Measurements from ENCODE around the gene FAM174B.
"Not testable (repeated sequence)": the region's sequence is repeated elsewhere in the genome, so short reads cannot be mapped to it uniquely, and the experiment has no call there.

FAM174B gene

DNA sequence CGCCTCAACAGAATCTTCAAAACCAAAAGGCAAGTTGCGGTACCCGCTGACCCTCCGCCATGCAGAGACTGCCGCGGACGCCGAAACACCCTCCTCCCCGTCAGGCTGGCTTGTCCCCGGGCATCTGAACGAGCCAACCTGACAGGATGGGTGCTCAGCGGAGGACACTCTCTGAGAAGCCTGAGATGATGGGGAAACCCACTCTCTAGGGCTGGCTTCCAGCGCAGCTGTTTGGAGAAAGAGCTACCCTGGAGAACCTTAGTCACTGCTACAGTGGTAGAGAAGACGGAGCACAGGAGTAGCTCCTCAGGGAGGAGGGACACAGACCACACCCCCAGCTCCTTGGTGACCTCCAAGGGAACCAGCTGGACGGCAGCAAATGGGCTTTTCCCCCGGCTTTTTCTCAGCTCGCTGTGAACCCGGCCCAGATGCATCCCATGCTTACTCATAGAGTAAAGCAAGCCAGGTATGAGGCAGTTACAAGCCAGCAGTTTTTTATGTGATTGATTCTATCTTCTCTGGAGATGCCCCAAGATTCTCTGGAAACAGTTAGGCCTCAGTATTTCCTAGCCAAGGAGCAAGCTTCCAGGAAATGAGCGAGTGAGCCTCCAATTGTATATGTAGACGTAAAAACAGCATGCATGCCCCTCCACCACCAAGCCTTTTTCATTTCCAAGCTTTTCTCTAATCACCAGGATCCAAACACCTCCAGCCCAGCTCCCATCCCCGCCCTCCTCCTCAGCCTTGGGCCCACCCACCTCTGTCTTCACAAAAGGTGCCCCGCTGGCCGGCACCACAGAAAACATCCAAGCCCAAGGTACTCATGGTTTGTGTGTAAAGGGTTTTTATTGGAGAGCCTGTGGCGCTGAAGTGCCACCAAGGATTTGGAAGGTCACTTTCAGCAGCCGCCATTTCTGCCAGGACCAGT is 38.7 kb downstream of the FAM174B start:
- no peak for DNase-seq

DNA sequence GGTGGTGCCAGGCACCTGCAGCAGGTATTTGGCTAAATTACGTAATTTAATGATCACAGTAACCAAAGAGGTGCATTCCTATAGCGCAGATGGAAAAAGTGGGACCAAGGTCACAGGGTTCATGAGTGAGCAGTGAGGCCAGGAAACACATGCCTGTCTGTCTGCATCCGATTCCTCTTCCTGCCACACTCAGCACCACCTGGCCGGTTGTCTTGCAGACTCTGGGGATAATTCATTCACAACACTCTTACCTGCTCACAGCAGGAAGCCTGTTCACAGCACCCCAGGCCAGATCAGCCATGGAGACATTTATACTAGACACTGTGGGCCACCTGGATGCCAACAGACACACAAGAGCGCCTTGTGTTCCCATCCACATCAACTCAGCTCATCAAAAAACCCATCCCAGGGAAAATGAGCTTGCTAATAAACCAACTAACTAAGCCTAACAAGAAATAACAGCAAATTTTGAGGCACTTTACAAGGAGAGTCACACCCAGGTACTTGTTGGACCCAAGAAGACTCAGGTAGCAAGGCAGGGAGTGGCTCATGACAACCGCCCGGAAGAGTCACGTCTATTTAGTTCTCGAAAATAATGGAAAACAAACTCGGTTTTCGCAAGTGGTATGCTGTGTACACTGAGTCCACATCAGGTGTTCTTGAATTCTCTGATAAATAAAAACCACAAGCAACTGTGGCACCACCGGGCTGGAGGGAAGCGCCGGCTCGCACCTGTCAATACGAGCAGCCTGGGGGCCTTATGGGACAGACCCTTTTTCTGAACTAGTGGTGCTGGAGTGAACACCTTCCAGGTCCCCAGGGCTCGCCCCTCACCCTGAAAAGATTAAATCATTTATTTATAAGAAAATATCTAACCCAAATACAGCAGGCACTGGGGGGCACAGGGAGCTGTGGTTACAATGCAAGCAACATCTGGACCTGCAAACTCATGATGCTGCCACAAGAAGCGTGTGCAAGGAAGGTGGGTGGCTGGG is 40.5 kb downstream of the FAM174B start:
- no peak for DNase-seq

DNA sequence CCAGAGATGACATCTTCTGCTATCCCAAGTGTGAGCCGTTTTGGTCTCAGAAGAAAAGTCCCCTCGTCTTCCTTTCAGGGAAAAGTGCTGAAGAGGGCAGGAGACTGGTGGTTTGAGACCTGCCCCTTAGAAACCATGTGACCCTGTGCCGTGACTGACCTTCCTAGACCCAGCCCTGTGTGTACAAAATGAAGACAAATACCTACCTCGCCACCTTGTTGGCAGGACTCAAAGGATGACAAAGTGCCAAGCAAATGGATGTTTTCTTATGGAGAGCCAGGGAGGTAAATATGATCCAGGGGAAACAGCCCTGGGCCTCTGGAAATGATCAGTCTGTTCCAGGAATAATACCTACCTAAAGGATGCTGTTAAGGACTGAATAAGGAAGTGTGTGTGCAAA is 41.3 kb downstream of the FAM174B start:
- no peak for DNase-seq

DNA sequence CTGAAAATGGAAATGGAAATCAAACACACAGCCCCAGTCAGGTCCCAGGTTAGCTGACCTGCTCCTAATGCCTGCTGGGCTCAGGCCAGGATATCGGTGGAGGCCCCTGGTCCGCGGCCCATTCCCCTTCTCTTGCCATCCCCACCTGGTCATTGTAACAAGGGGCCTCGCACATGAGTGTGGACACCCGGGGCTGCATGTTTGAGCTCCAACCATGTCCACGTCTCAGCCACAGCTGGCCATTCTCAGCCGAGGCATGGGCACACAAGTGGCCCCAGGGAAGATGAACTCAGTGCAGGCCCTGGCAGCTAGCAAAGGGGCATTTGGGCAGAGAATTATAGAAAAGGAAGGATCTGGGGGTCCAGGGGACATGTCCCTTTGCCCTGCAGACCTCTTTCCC is 41.7 kb downstream of the FAM174B start:
- no peak for DNase-seq

DNA sequence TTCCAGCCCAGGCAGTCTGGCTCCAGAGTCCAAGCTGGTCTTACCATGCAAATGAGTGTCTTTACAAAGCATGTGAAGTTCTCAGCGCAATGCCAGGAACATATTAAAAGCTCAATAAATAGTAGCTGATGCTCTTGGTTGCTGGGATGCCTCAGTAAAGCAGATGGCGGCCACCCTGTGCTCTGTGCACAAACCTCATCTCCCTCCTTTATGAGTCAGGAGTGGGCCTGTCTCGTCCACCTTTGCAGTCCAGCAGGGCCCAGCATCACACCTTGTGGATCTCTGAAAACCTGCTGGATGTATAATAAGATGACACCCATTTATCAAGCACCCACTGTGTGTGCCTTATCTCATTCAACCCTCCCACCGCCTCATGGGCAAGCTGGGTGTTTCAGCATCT is 42.7 kb downstream of the FAM174B start:
- no peak for DNase-seq

DNA sequence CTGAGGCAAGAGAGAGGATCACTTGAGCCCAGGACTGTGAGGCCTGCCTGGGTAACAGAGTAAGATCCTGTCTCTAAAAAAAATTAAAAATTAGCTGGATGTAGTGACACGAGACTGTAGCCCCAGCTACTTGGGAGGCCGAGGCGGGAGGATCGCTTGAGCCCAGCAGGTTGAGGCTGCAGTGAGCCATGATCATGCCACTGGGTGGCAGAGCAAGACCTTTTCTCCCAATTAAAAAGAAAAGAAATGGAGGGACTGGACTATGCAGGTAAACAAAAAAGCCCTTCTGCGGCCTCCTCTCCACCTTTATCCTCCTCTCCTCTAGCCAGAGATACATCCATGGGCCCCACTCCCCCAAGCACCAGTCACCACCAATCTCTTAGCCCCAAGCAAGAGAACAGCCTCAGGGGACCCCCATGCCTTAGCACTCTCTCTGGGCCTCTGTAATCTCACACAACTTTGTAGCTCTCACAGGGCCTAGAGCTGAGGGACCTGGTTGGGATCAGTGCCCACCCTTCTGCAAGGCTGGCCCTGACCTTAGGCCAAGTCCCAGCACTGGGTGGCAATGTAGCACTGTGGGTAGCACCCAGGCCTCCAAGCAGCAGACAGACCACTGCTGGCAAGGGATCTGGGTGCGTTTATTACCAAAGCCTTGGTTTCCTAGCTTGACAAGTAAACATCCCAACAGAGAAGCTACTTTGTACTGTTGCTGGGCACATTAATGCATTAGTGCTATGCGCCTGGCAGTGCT is 43.4 kb downstream of the FAM174B start:
- no peak for DNase-seq

DNA sequence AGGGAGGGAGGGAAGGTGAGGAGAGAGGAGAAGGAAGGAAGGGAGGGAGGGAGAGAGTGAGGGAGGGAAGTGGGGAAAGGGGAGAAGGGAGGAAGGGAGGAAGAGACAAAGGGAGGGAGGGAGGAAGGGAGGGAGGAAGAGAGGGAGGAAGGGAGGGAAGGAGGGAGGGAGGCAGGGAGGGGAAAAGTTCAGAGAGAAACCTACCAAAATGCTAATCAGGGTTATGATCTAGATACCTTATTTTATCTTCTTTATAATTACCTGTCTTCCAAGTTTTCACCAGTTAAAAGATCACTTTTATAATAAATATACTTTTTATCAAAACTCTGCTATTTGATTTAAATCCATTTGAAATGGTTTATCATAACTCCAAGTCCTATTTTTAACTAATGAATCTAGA is 44.4 kb downstream of the FAM174B start:
- no peak for DNase-seq

DNA sequence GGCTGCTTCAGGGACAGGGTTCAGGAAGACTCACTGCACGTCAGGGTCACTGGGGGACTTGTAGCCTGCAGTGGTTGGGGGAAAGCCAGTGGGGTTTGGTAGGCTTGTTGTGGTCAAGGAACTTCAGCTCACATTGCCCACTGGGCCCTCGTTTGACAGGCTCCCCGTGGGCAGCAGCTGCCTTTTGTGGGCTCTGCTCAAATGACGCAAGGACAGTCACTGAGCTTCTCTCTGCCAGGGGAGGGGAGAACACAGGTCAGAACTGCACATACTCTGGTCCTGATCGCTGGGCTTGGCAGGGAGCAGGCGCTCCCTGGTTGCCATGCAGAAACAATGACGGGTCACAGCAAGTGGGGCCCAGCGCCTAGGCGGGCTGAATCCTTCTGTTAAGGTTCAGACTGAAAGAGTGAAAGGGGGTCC is 45.5 kb downstream of the FAM174B start:
- DNase-seq: no peak

DNA sequence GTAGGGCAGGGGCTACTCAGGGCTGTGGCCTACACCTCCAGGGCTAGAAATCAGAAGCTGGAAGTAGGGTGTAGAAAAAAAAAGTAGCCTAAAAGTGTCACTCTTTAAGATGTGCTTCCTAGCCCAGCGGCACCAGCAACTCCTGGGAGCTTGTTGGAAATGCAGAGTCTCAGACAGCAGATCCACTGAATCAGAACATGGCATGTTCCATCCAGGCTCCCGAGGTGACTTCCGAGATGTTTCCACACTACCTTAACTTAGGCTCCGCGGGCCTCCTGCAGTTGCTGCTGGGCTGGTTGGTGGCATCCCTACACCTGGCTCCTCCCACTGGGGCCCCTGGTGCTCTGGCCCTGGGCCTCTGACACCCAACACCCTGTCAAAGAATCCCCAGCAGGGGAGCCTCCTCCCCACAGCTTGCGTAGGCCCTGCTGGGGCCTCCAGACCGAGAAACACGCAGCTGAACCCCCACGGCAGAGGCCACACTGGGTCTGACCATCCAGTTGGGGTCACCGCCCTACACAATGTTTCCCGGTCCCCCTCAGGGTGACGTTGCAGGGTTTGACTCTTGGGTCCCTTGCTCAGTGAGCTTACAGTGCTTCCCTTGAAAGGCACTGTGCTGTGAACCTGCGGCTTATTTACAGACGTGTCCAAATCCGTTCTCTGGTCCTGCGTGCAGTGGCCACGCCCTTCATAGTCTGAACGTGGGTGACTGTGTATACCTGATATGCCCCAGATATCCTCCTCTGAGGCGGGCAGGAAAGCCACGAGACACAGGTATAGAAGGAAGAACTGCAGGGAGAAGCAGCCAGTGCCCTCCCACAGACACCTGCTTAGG is 46.5 kb downstream of the FAM174B start:
- DNase-seq: no peak

DNA sequence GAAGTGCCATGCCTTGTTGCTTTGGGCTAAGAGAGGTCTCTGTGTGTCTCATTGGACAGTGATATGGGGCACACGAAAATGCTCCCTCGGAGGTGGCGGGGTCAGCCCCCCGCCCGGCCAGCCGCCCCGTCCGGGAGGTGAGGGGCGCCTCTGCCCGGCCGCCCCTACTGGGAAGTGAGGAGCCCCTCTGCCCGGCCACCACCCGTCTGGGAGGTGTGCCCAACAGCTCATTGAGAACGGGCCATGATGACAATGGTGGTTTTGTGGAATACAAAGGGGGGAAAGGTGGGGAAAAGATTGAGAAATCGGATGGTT is 48.8 kb downstream of the FAM174B start:
- DNase-seq: not testable (repeated sequence)

DNA sequence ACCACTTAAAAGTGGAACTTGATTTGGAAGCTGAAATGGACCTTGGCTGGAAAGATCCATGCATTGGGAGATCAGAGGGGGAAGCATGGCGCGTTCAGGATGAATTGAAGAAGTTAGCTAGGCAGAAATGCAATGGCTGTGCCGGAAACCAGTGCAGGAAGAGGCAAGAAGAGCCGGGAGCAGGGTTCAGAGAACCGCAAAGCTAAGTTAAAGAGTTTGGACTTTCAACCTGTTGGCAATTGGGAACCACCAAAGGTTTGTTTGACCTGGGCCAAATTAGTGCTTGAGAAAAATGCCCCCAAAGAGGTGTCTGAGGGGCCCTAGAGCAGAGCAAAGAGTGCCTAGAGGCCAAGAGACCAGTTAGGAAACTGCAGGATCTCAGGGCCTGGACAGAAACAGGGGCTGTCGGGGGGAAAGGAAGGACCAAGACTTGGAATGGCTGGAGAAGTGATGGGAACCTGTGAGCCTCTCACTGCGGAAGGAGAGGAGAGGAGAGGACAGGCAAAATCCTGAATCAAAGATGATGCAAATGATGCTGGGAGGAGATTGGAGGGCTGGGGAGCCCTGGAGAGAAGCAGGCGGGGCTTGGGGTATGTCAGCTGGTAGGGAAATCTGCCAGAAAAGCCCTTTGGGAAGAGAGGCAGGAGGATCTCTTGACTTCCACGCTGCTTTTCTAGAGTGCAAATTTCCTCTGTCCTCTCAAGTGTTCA is 49.3 kb downstream of the FAM174B start:
- no peak for DNase-seq

DNA sequence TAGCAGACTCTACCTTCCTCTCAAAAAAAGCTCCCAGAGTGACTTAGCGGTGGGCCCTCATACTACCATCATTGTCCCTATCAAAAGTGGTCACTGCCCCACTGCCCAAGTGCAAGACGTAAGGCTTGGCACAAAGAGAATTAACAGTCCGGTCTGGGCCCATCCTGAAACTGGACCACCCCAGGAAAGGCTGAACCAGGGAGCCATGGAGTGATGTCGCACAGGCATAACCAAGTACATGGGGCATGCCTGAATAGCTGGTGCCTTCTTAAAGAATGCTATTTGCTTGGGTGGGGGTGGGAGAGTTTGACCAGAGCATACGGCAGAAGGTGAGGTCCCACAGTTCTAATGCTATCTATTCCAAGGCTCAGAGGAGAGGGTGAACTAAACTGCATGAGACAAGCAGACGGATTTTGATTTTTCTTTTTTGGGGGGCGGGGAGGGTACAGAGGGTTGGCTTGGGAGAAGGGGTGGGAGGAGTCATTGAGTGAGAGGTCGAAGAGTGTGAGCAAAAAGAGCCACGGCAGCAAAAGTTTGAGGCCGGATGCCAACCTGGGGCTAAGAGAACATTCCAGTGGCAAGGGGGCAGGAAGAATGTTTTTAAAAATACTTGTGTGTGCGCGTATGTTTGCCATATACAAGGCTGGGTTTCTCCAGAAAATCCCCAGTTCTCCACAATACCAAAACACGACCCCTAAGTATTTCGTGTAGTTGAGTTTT is 50.2 kb downstream of the FAM174B start:
- DNase-seq: no peak

DNA sequence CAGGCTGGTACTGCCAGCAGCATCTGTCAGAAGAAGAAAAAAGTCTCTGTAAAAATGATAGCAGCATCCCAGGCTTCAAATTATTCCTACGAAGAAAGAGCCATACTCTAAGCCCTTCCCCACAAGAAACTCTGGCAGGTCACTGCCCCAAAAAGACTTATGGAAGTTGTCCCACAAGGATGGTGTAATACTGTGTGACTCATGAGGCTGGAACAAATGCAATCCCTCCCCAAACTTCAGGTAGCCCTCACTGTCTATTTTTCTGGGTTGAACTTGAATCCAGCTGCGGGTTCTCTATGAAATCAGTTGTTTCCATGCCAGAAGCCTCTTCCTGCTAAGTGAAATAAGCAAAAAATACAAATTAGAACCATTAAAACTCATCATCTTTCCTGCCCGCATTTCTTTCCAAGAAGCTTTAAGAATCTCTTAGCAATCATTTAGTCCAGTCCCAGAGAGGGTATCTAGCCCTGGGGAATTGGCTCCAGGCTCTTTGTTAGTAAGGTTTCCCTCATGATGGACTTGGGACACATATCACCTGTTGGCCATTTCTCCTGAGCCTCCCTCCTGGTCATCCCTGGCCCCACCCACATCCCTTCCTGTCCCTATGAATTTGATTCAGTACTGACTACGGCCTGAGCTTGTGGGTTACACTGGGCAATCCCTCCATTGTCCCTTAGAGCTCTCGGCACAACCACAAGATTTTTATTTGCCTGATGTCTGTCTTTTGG is 51.7 kb downstream of the FAM174B start:
- DNase-seq: no peak

DNA sequence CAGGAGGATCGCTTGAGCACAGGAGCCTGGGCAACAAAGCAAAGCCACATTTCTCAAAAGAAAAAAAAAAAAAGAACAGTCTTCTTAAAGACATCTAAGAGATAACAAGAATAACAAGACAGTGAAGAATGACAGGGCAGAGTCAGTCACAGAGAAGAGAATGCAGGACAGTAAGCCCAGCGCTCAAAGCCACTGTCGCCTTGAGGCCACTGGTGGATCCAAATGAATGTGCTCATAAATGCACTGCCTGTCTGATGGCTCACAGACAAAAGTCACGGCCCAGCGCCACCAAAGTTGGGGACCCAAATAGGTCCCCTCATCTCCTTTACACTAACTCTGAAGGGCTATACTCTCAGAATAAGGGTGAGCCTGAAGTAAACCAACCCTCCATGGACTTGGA is 52.3 kb downstream of the FAM174B start:
- DNase-seq: no peak

DNA sequence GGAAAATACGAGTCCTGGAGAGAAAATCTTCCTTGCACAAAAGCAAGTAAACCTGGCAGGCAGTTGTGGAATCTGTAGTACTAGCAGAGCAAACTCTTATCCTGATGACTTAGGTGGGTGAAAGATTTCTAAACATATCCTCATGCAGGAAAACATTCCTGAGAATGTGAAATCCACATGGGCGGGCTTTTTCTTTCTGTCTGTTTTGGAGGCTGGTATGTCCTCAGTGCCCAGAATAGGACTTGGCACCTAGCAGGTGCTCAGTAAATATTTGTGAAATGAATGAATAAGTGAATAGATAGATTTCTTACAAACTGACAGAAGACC is 53.3 kb downstream of the FAM174B start:
- no peak for DNase-seq

DNA sequence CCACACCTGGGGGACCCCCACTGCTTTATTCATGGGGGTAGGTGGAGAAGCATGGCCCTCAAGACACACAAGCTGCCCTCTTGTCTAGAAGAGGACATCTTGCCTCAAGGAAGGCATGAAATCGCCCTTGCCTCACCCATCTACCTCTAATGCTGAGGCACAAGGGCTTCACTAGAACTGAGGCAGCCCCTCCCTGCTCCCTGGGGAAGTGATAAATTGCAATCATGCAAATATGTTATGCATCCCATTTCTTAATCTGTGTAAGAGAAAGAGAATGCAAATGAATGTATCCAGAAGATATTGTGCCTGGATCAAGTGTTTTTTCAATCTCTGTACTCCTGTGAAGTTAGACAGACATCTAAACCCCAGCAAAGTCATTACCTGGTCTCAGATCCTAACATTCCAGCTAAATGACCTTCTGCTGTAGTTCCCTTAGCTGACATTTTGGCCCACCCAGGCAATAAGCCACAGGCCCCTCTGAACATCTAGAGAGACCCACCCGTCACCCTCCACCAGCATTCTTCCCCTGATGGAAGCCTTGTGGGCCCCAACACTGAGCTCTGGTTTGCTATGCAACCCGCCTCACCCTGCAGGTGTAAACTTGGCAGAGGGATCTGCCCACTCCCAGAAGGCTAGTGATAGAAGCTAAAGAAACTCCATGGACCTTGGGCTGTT is 53.8 kb downstream of the FAM174B start:
- DNase-seq: no peak

DNA sequence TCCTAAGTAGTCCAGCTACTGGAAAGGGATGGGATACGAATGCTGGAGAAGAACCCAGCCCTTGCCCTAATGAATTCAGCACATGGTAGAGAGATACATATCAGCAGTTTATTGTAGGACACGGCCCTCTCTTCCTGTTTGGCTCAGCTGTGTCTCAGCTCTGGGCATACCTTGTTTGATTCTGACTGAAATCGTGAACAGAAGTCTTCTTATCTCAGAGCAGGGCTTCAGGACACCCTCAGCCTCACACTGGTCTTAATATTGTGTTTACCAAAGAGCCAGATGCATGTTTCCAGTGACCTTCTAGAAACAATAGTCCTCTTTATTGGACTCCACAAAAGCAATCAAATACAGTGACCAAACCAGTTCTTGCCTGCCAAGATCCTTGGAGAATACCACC is 54.7 kb downstream of the FAM174B start:
- no peak for DNase-seq

DNA sequence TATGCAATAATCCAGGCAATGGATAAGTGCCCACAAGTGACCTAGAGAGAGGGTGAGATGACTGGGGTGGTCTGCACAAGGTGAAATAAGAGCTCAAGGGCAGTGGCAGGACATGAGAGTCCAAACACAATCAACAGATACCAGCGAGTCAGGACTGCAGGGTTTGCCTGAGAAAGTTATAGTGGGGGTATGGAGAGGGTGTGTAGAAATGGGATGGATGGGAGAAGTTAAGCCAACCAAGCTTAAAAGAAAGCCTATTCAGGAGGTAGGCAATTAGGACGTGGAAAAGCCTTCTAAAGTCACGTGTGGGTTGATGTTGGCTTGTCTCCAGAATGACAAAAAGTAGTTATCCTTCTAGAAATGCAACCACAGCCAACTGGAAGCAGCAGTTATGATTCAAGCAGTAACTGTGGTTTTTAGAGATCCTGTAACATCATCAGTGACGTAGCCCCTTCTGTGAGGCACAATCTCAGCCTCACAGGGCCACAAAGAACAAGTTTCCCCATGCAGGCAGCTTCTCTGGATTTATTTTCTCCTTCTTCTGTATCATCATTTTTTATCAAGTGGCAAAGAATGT is 56.1 kb downstream of the FAM174B start:
- no peak for DNase-seq

DNA sequence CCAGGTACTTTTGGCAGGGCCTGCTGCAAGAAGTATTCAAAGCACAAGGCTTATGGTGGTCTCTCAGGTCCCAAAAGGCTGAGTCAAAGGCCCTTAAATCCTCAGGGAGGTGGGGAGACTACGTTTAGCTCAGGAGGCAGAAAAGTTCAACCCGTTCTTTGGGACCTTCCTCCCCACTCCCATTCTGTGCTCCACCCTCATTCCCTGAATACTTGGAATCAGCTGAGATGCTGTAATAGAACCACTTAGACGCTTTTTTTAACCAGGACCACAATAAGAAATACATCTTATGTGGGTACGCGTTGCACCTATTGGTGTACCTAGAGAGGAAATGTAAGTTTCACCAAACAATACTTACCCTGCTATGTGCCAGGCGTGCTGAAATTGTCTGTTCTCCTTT is 58.0 kb downstream of the FAM174B start:
- no peak for DNase-seq
